CD4-positive, alpha-beta T cell (primary cell): ENCODE measurements around the gene BICRA. TPM values are rescaled to one million over a fixed set of nuclear protein-coding genes. Genes with fewer than 3 reads are reported as not detected.

Experiments used
- ATAC-seq: fragments of 200-7000 bp; cut with Tn5 transposase; one replicate; pipeline ENCODE4 v1.10.0; 2022; ENCODE audit warnings: mild to moderate bottlenecking; ENCODE audit not compliant: poor library complexity
- CTCF ChIA-PET: fragments of 350-600 bp; sonication (Branson Sonifier 250); formaldehyde crosslinking; loops from one replicate; lab custom pipeline; 2021; ENCODE audit warnings: antibody characterized with exemption, inconsistent platforms; lab: Charles Lee
- POLR2A ChIA-PET: fragments of 350-600 bp; sonication (Branson Sonifier 250); formaldehyde crosslinking; loops from one replicate; lab custom pipeline; 2021; ENCODE audit warnings: antibody characterized with exemption, inconsistent platforms; lab: Charles Lee
- DNase-seq, 14 experiments: peaks; one replicate each; pipeline ENCODE4 v3.0.0-alpha.2; 2013 to 2020; ENCODE audit warnings: mixed read lengths in 2 of 14
- H3K27ac ChIP-seq, 2 donors: one replicate each; pipeline versions ENCODE4 v1.5.1 to v1.7.0; 2013; ENCODE audit warnings: low read length in 2 of 2, low read depth in 1 of 2, mild to moderate bottlenecking in 1 of 2
- H3K27me3 ChIP-seq, 2 experiments: 1 replicate in 1 of 2; 2 replicates in 1 of 2; pipeline versions ENCODE4 v1.6.1 to v1.7.0; 2013; ENCODE audit warnings: low read length in 2 of 2, control low read depth in 1 of 2, mild to moderate bottlenecking in 1 of 2, moderate library complexity in 1 of 2; ENCODE audit not compliant: insufficient read depth in 2 of 2, control insufficient read depth in 1 of 2
- H3K36me3 ChIP-seq: one replicate; pipeline ENCODE4 v1.6.1; 2013; ENCODE audit warnings: low read length, control low read depth; ENCODE audit not compliant: insufficient read depth
- H3K4me1 ChIP-seq: one replicate; pipeline ENCODE4 v1.6.1; 2013; ENCODE audit warnings: low read length, control low read depth; ENCODE audit not compliant: insufficient read depth
- H3K4me3 ChIP-seq: one replicate; pipeline ENCODE4 v1.5.1; 2013; ENCODE audit warnings: mild to moderate bottlenecking, low read length, moderate library complexity
- H3K9me3 ChIP-seq, 2 experiments: 1 replicate in 1 of 2; 2 replicates in 1 of 2; pipeline versions ENCODE4 v1.6.1 to v1.7.0; 2013; ENCODE audit warnings: low read length in 2 of 2, mild to moderate bottlenecking in 2 of 2, control low read depth in 1 of 2, moderate library complexity in 1 of 2; ENCODE audit not compliant: control insufficient read depth in 1 of 2, insufficient read depth in 1 of 2
- H3K27ac Mint-ChIP-seq: one replicate; pipeline ENCODE4 v1.8.0; 2020; ENCODE audit warnings: mixed read lengths
- H3K27me3 Mint-ChIP-seq: one replicate; pipeline ENCODE4 v1.8.0; 2021; ENCODE audit warnings: mixed read lengths
- H3K36me3 Mint-ChIP-seq: one replicate; pipeline ENCODE4 v1.8.0; 2021; ENCODE audit warnings: low read depth, mixed read lengths
- H3K4me1 Mint-ChIP-seq: one replicate; pipeline ENCODE4 v1.8.0; 2021; ENCODE audit warnings: low read depth, mixed read lengths
- H3K4me3 Mint-ChIP-seq: one replicate; pipeline ENCODE4 v1.8.0; 2020; ENCODE audit warnings: mild to moderate bottlenecking, mixed read lengths
- H3K9me3 Mint-ChIP-seq: one replicate; pipeline ENCODE4 v1.8.0; 2020; ENCODE audit warnings: mixed read lengths
- intact Hi-C, 2 experiments: fragments of 100-400 bp; cut with DNase I in 1 of 2; cut with micrococcal nuclease in 1 of 2; formaldehyde crosslinking; loops; one replicate each; pipeline versions ENCODE4 v1.15.1 to v1.9.0; 2023 to 2025; cut with DNase I, micrococcal nuclease
- total RNA-seq, 174 experiments: library from RNA in 2 of 174; stranded (reverse) in 2 of 174; gene quantifications; one replicate each; pipeline ENCODE4 v1.2.3 and lab custom pipeline; 2021 to 2026
- TF ChIP-seq, protein P1 (sequence below): fragments of 200-600 bp; IDR thresholded peaks from one replicate; pipeline ENCODE4 v1.8.0; 2022; ENCODE audit warnings: antibody characterized with exemption, mild to moderate bottlenecking

The BICRA gene
- total RNA-seq, 2 experiments from 2014 or later, result 21.2 to 22.0 TPM

DNA sequence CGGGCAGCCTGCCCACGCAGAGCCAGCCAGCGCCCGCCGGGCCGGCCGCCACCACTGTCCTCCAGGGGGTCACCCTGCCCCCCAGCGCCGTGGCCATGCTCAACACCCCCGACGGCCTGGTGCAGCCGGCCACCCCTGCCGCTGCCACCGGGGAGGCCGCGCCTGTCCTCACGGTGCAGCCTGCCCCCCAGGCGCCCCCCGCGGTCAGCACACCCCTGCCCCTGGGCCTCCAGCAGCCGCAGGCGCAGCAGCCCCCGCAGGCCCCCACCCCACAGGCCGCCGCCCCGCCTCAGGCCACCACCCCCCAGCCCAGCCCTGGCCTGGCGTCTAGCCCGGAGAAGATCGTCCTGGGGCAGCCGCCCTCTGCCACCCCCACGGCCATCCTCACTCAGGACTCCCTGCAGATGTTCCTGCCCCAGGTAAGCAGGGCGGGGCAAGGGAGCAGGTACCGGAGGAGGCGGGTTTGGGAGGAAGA, 72.0 kb downstream of the BICRA start:
- no peaks in the 10 kb centered on the region for H3K4me1 Mint-ChIP-seq
- H3K27me3 ChIP-seq, result no peaks in the 10 kb centered on the region
- no peak overlapping the region for H3K4me3 ChIP-seq
- H3K9me3 ChIP-seq, result no peaks in the 10 kb centered on the region
- H3K36me3 Mint-ChIP-seq, result peaks cover 45% of the 10 kb centered on the region
- H3K27me3 Mint-ChIP-seq, result no peaks in the 10 kb centered on the region
- intact Hi-C loops, result no loop called here
- H3K36me3 ChIP-seq, result peaks cover 14% of the 10 kb centered on the region
- no peak overlapping the region for H3K27ac ChIP-seq
- ATAC-seq (no peak), DNase-seq (no peak)
- ChIA-PET CTCF (no interaction called here), POLR2A (no interaction called here)
- no peaks in the 10 kb centered on the region for H3K4me1 ChIP-seq
- no peak overlapping the region for H3K27ac Mint-ChIP-seq
- H3K4me3 Mint-ChIP-seq, result no peak overlapping the region
- no peaks in the 10 kb centered on the region for H3K9me3 Mint-ChIP-seq
- TF ChIP-seq, protein P1, sequence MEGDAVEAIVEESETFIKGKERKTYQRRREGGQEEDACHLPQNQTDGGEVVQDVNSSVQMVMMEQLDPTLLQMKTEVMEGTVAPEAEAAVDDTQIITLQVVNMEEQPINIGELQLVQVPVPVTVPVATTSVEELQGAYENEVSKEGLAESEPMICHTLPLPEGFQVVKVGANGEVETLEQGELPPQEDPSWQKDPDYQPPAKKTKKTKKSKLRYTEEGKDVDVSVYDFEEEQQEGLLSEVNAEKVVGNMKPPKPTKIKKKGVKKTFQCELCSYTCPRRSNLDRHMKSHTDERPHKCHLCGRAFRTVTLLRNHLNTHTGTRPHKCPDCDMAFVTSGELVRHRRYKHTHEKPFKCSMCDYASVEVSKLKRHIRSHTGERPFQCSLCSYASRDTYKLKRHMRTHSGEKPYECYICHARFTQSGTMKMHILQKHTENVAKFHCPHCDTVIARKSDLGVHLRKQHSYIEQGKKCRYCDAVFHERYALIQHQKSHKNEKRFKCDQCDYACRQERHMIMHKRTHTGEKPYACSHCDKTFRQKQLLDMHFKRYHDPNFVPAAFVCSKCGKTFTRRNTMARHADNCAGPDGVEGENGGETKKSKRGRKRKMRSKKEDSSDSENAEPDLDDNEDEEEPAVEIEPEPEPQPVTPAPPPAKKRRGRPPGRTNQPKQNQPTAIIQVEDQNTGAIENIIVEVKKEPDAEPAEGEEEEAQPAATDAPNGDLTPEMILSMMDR, result no peak

- Histone ChIP-seq H3K27me3 (no peaks in the 10 kb centered on the region), H3K4me3 (no peak overlapping the region), H3K27ac (no peak overlapping the region), H3K36me3 (peaks cover 14% of the 10 kb centered on the region), H3K9me3 (no peaks in the 10 kb centered on the region), H3K4me1 (no peaks in the 10 kb centered on the region)
- no peaks in the 10 kb centered on the region for H3K4me1 Mint-ChIP-seq
- H3K4me3 Mint-ChIP-seq, result no peak overlapping the region
- intact Hi-C loops, result no loop called here
- CTCF ChIA-PET, result no interaction called here
- no peaks in the 10 kb centered on the region for H3K9me3 Mint-ChIP-seq
- H3K27me3 Mint-ChIP-seq, result no peaks in the 10 kb centered on the region
- TF ChIP-seq, protein P1, result no peak
- DNase-seq, result no peak
- H3K27ac Mint-ChIP-seq, result no peak overlapping the region
- H3K36me3 Mint-ChIP-seq, result peaks cover 46% of the 10 kb centered on the region
- ATAC-seq, result no peak
- POLR2A ChIA-PET, result no interaction called here
Measured at GRCh38 chr19:47681388-47681787, 72.5 kb downstream of the BICRA start.

DNA sequence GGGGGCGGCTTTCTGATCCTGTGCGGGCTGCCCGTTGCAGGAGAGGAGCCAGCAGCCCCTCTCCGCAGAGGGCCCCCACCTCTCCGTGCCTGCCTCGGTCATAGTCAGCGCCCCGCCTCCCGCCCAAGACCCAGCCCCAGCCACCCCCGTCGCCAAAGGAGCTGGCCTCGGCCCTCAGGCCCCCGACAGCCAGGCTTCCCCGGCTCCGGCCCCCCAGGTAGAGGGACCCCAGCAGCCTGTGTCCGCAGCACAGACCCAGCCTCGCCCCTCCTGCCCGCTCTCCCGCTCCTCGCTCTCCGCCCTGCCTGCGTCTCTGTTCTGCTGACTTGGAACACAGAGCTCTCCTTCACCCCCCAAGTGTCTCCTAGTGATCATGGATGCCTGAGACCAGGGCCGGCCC, 73.0 kb downstream of the BICRA start:
- CTCF ChIA-PET, result no interaction called here
- no peaks in the 10 kb centered on the region for H3K9me3 ChIP-seq
- H3K36me3 ChIP-seq, result peaks cover 11% of the 10 kb centered on the region
- ATAC-seq (no peak), DNase-seq (no peak)
- H3K4me1 ChIP-seq, result no peaks in the 10 kb centered on the region
- POLR2A ChIA-PET, result no interaction called here
- H3K27ac ChIP-seq, result no peak overlapping the region
- H3K4me3 ChIP-seq, result no peak overlapping the region
- H3K27me3 Mint-ChIP-seq, result no peaks in the 10 kb centered on the region
- no peaks in the 10 kb centered on the region for H3K4me1 Mint-ChIP-seq
- TF ChIP-seq, protein P1, result no peak
- H3K36me3 Mint-ChIP-seq, result peaks cover 45% of the 10 kb centered on the region
- H3K27me3 ChIP-seq, result no peaks in the 10 kb centered on the region
- intact Hi-C loops, result no loop called here
- H3K4me3 Mint-ChIP-seq, result no peak overlapping the region
- no peaks in the 10 kb centered on the region for H3K9me3 Mint-ChIP-seq
- H3K27ac Mint-ChIP-seq, result no peak overlapping the region
